ENCODE data around the gene ACSM5.
"Not testable (repeated sequence)": the region's sequence is repeated elsewhere in the genome, so short reads cannot be mapped to it uniquely, and the experiment has no call there.

DNA sequence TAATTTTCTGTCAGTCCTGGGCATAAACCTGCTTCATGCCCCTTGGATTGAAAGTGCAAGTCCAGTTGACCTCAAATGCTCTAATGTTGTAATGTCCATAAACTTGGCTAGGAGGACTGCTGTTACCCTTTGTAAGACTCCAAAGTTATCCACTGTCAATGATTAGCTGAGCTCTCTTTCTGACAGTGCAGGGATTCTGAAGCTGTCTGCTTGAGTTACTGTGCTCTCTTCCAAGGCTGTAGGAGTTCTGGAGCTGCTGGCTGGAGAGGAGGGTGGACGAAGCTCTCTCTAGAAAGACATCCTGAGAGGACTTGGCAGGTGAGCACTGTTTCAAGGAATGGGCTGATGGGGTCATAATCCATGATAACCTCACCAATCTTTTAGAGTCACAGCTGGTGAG lies 42.0 kb downstream of the ACSM5 start, which contains the start of gene ACSM2A:
- TF ChIP-seq POLR2A, TAF1, POLR2AphosphoS5, POU2F2, SPI1 (IDR thresholded peaks at IDR 0.05; ENCODE audit: low read depth, low read length): not testable (repeated sequence)
